Measurements from ENCODE around the gene CYB5A.

Gene CYB5A

DNA sequence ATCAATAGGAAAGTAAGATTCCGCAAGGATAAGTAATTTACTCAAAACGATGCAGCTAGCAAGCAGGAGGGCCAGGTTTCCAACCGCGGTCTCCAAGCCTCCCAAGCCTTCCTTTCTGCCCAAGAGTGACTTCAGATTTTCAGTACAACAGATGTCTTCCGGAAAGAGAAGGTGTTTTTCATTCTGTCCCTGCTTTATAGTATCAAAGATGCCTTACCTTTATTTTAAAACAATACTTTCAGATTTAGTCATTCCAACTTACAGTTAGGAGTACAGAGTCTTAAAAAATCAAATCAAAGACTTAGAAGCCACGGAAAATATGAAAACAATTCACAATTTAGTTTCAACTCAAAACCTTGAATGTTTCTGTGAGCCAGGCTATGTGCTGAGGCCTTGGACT lies 43.6 kb downstream of the CYB5A start:
- in situ Hi-C loops (cut with MboI; ENCODE audit: low sequenced_read_pairs, unreplicated experiment), result no loop called here
- no peak for DNase-seq (ENCODE audit: low spot score)
- TF ChIP-seq, protein P1, sequence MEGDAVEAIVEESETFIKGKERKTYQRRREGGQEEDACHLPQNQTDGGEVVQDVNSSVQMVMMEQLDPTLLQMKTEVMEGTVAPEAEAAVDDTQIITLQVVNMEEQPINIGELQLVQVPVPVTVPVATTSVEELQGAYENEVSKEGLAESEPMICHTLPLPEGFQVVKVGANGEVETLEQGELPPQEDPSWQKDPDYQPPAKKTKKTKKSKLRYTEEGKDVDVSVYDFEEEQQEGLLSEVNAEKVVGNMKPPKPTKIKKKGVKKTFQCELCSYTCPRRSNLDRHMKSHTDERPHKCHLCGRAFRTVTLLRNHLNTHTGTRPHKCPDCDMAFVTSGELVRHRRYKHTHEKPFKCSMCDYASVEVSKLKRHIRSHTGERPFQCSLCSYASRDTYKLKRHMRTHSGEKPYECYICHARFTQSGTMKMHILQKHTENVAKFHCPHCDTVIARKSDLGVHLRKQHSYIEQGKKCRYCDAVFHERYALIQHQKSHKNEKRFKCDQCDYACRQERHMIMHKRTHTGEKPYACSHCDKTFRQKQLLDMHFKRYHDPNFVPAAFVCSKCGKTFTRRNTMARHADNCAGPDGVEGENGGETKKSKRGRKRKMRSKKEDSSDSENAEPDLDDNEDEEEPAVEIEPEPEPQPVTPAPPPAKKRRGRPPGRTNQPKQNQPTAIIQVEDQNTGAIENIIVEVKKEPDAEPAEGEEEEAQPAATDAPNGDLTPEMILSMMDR (IDR thresholded peaks at IDR 0.05; ENCODE audit: borderline replicate concordance, control extremely low read depth, extremely low read depth, insufficient read depth, missing control alignments), result no peak

DNA sequence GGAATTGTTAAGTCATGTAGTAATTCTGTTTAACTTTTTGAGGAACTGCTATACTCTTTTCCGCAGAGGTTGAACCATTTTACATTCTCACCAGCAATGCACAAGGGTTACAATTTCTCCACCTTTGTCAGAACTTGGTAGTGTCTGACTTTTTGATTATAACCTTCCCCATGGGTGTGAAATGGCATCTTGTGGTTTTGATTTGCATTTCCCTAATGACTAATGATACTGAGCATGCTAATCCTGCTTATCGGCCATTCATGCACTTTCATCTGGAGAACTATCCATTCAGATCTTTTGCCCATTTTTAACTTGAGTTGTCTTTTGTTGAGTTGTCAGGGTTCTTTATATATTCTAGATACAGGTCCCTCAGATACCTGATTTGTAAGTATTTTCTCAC lies 47.2 kb downstream of the CYB5A start:
- no peak for DNase-seq (ENCODE audit: low spot score)
- in situ Hi-C loops (cut with MboI; ENCODE audit: low sequenced_read_pairs, unreplicated experiment), result no loop called here
- TF ChIP-seq, protein P1 (IDR thresholded peaks at IDR 0.05; ENCODE audit: borderline replicate concordance, control extremely low read depth, extremely low read depth, insufficient read depth, missing control alignments), result no peak

DNA sequence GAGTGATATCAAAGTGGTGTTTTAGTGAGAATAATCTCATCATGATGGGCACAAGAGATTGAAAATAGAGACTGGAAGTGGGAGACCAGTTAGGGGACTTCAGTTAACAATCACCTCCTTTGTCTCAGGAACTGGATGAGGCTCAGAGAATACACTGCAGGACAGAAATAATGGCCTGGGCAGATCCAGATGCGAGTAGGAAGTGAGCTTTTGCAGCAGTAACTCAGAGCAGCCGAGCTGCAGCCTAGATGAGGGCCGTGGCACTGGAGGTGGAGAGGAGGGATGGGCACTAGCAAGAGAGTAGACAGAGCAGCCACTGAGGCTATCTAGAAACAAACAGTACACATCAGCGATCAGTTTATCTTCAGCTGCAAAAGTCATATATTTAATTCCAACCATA lies 48.6 kb downstream of the CYB5A start:
- in situ Hi-C loops (cut with MboI; ENCODE audit: low sequenced_read_pairs, unreplicated experiment), result no loop called here
- TF ChIP-seq, protein P1 (IDR thresholded peaks at IDR 0.05; ENCODE audit: borderline replicate concordance, control extremely low read depth, extremely low read depth, insufficient read depth, missing control alignments), result no peak
- no peak for DNase-seq (ENCODE audit: low spot score)

DNA sequence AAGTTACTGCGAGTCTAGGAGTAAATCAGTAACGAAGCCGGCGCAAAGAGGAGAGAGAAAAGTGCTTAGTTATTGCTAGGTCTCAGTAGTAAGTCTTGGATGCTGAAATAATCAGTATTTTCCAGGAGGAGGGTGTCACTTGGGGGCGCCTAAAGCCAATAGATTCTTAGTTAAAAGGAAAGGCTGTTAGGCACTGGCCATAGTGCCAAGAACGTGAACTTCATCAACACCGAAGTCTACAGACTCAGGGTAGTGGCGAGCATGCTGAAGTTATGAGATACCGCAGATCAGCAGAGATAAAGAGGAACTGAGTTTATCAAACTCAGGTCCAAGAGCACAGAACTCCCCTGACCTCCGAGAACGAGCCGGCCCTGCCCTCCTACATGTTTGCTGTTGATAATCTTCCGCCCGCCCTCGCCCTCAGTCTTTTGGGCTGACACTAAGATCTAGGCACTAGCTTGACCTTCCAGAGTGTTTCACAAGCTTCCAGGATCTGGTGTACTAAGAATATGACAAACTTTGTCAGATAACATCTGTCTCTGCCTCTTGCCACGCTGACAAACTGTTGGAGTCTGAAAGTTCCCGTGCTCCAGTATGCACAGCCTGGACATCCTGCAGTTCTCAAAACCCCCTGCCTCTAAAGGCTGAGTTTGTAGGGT lies 49.2 kb downstream of the CYB5A start:
- DNase-seq (ENCODE audit: low spot score), result no peak
- in situ Hi-C loops (cut with MboI; ENCODE audit: low sequenced_read_pairs, unreplicated experiment), result no loop called here
- TF ChIP-seq, protein P1 (IDR thresholded peaks at IDR 0.05; ENCODE audit: borderline replicate concordance, control extremely low read depth, extremely low read depth, insufficient read depth, missing control alignments), result no peak

DNA sequence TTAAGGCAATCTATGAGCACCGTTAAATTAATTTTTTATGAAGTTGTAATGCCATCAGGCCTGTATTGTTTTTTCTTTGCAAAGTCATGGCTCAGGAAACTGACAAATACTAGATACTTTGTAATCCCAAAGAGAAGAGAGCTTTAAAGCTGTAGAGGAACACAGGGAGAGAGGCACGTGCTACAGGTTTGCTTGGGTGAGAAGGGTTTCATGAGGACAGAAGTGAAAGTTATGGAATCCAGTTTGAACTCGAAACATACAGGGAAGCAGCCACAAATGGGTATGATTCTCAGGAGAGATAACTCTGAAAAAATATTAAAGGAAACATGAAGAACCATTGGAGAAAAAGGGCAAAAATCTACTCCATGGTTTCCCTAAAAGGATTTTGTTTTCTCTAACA lies 49.8 kb downstream of the CYB5A start:
- no peak for DNase-seq (ENCODE audit: low spot score)
- TF ChIP-seq, protein P1 (IDR thresholded peaks at IDR 0.05; ENCODE audit: borderline replicate concordance, control extremely low read depth, extremely low read depth, insufficient read depth, missing control alignments), result no peak
- in situ Hi-C loops (cut with MboI; ENCODE audit: low sequenced_read_pairs, unreplicated experiment), result no loop called here

DNA sequence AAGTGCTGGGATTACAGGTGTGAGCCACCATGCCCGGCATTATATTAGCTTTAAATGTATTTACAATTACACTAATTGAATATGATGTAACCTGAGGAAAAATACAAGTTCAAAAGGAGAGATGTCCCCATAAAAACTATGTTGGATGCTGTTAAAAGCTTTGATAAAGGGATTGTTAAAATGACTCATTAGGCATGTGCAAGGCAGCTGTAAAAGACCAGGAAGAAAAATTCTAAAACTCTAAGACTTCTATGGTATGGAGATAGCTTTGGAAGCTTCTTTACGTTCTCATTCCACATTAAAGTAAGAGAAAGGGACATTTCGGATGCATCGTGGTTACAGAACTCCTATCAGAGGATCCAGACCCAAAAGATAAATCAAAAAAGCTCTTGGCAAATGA lies 50.3 kb downstream of the CYB5A start:
- in situ Hi-C loops (cut with MboI; ENCODE audit: low sequenced_read_pairs, unreplicated experiment), result no loop called here
- DNase-seq (ENCODE audit: low spot score), result no peak
- TF ChIP-seq, protein P1 (IDR thresholded peaks at IDR 0.05; ENCODE audit: borderline replicate concordance, control extremely low read depth, extremely low read depth, insufficient read depth, missing control alignments), result no peak
